ENCODE measurements around the gene OR5AL1. TPM values are rescaled to one million over a fixed set of nuclear protein-coding genes. Genes with fewer than 3 reads are reported as not detected.

The OR5AL1 gene
- total RNA-seq (2022; extraction: Qiagen RNA extraction; ENCODE audit: low read depth): not detected in 5 replicates

DNA sequence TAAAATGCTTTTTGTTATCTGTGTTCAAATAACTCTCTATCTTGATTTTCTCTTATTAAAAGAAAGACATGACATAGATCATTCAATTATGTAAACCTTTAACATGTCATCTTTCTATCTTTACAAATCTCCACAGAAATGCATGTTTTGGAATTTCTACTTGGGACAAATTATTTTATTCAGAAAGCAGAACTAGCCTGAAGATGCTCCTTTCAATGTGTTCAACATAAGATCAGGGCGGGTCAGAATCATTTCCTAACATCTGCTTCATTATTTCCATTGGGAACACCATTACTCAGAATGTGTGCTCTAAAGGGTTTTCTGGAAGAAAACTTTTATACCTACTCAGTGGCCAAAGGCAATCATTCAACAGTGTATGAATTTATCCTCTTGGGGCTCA lies at the start of gene OR5AL1:
Gene OR5AL1 (plus strand): TSS at position 301 of the 400 bp plus-strand sequence.

DNA sequence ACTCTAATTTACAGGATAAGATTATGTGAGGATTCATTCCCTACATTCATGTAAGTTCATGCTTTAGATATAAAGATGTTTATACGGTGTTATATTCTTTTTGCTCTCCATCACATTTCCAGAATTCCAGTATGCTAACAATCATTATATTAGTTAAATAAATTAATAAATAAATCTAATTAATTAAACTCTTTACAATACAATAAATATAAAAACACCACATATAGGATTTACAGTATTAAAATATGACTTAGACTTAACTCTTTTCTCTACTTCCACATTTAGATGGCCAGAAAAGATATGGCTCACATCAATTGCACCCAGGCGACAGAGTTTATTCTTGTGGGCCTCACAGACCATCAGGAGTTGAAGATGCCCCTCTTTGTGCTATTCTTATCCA lies 37.2 kb upstream of the OR5AL1 start, which contains the start of gene OR8U1:
Gene OR8U1 (plus strand): TSS at position 301 of the 400 bp plus-strand sequence. CDS start 0 bp downstream, at position 301.

Other genes with a start within 250 kb of the OR5AL1 start
- gene OR5J2, start 236.1 kb upstream of the OR5AL1 start, total RNA-seq (2022; extraction: Qiagen RNA extraction; ENCODE audit: low read depth): not detected in 5 replicates
- not detected in 5 replicates for gene OR5T2, start 178.4 kb upstream of the OR5AL1 start, total RNA-seq (2022; extraction: Qiagen RNA extraction; ENCODE audit: low read depth)
- not detected in 5 replicates for gene OR5T3, start 160.4 kb upstream of the OR5AL1 start, total RNA-seq (2022; extraction: Qiagen RNA extraction; ENCODE audit: low read depth)
- not detected in 5 replicates for gene OR5T1, start 138.5 kb upstream of the OR5AL1 start, total RNA-seq (2022; extraction: Qiagen RNA extraction; ENCODE audit: low read depth)
- gene OR8H1, start 120.4 kb upstream of the OR5AL1 start, total RNA-seq (2022; extraction: Qiagen RNA extraction; ENCODE audit: low read depth): not detected in 5 replicates
- not detected in 5 replicates for gene OR8K3, start 97.6 kb upstream of the OR5AL1 start, total RNA-seq (2022; extraction: Qiagen RNA extraction; ENCODE audit: low read depth)
- gene OR8K1, start 66.7 kb upstream of the OR5AL1 start, total RNA-seq (2022; extraction: Qiagen RNA extraction; ENCODE audit: low read depth): not detected in 5 replicates
- not detected in 5 replicates for gene OR8J1, start 58.4 kb upstream of the OR5AL1 start, total RNA-seq (2022; extraction: Qiagen RNA extraction; ENCODE audit: low read depth)
- not detected in 5 replicates for gene OR8U1, start 37.1 kb upstream of the OR5AL1 start, total RNA-seq (2022; extraction: Qiagen RNA extraction; ENCODE audit: low read depth)
- not detected in 5 replicates for gene OR5M3, start 60.7 kb downstream of the OR5AL1 start, total RNA-seq (2022; extraction: Qiagen RNA extraction; ENCODE audit: low read depth)
- gene OR5M8, start 78.7 kb downstream of the OR5AL1 start, total RNA-seq (2022; extraction: Qiagen RNA extraction; ENCODE audit: low read depth): not detected in 5 replicates
- gene OR5M11, start 130.6 kb downstream of the OR5AL1 start, total RNA-seq (2022; extraction: Qiagen RNA extraction; ENCODE audit: low read depth): not detected in 5 replicates
- not detected in 5 replicates for gene OR5M10, start 165.0 kb downstream of the OR5AL1 start, total RNA-seq (2022; extraction: Qiagen RNA extraction; ENCODE audit: low read depth)
- not detected in 5 replicates for gene OR5M1, start 202.2 kb downstream of the OR5AL1 start, total RNA-seq (2022; extraction: Qiagen RNA extraction; ENCODE audit: low read depth)
- not detected in 5 replicates for gene OR5AP2, start 229.7 kb downstream of the OR5AL1 start, total RNA-seq (2022; extraction: Qiagen RNA extraction; ENCODE audit: low read depth)

Measured in A549 treated with CpdA at 1 μM for 4 hours (cell line).